IPS DF 19.7 (cell line): Measurements from ENCODE around the gene CST9L.
A peak's percentile ranks its signal among the peaks of the same experiment; 100 is the strongest.

Source experiments
- DNase-seq: peaks from one replicate; pipeline ENCODE4 v3.0.0-alpha.2; 2013; ENCODE audit warnings: low read depth, low spot score

CST9L gene

GRCh38 chr20:23568320-23568970 lies at the start of gene CST9L:
Gene CST9L, minus strand, starts transcription at chr20:23568484. Its CDS starts 34 bp downstream, at chr20:23568450.
- no peak for DNase-seq

GRCh38 chr20:23614163-23614562 lies 45.9 kb upstream of the CST9L start:
- no peak for DNase-seq

- DNase-seq = no peak
These were observed 45.4 kb upstream of the CST9L start for GRCh38 chr20:23613676-23614075.

GRCh38 chr20:23612396-23612795 lies 44.1 kb upstream of the CST9L start:
- DNase-seq = no peak

- DNase-seq = no peak
These were observed 41.3 kb upstream of the CST9L start for GRCh38 chr20:23609486-23610109.

- no peak for DNase-seq
These were observed 40.1 kb upstream of the CST9L start for GRCh38 chr20:23608251-23608846.

- DNase-seq = no peak
These were observed 39.4 kb upstream of the CST9L start for GRCh38 chr20:23607497-23608245.

- peak; percentile 71 for DNase-seq
These were observed 38.4 kb upstream of the CST9L start for GRCh38 chr20:23606652-23607049.

- DNase-seq = no peak
These were observed 37.8 kb upstream of the CST9L start, which contains the start of gene CST9 for GRCh38 chr20:23605867-23606651. Gene CST9, minus strand, starts transcription at chr20:23605917. Its CDS starts 53 bp downstream, at chr20:23605864.

- DNase-seq = no peak
These were observed 36.0 kb upstream of the CST9L start for GRCh38 chr20:23604306-23604705.

- no peak for DNase-seq
These were observed 35.0 kb upstream of the CST9L start for GRCh38 chr20:23603321-23603720.

GRCh38 chr20:23602699-23603098 lies 34.4 kb upstream of the CST9L start:
- DNase-seq = no peak

- DNase-seq = no peak
These were observed 34.0 kb upstream of the CST9L start for GRCh38 chr20:23602241-23602640.

- DNase-seq = no peak
These were observed 33.4 kb upstream of the CST9L start for GRCh38 chr20:23601715-23602114.

- DNase-seq = no peak
These were observed 30.2 kb upstream of the CST9L start for GRCh38 chr20:23598481-23598880.

- no peak for DNase-seq
These were observed 28.4 kb upstream of the CST9L start for GRCh38 chr20:23596579-23597250.

GRCh38 chr20:23595941-23596340 lies 27.7 kb upstream of the CST9L start:
- DNase-seq = no peak

GRCh38 chr20:23588434-23589403 lies 20.4 kb upstream of the CST9L start:
- no peak for DNase-seq

- DNase-seq = no peak
These were observed 19.3 kb upstream of the CST9L start for GRCh38 chr20:23587631-23588030.
